ENCODE data around the gene RAD51. TPM values are rescaled to one million over a fixed set of nuclear protein-coding genes. Genes with fewer than 3 reads are reported as not detected.
A peak's percentile ranks its signal among the peaks of the same experiment; 100 is the strongest.

The RAD51 gene
- total and polyA plus RNA-seq, 9 of the 15 experiments (the other 6 are each of a cell fraction or from before 2014, with no cell fraction given): 16.0 to 63.8 (median 34.6) TPM

- TF ChIP-seq HINFP (tag; conservative IDR thresholded peaks at IDR 0.05; ENCODE audit: low read depth) (no peak), PCBP1 (IDR thresholded peaks at IDR 0.05; ENCODE audit: low read depth, low read length, poor library complexity, severe bottlenecking) (no peak), PATZ1 (CRISPR knock-in tag; IDR thresholded peaks at IDR 0.05; ENCODE audit: borderline replicate concordance) (no peak), YBX1 (IDR thresholded peaks at IDR 0.05) (no peak), ZNF212 (CRISPR knock-in tag; IDR thresholded peaks at IDR 0.05) (no peak), GATA2 (CRISPR knock-in tag; IDR thresholded peaks at IDR 0.05) (no peak), POLR3A (IDR thresholded peaks at IDR 0.05; ENCODE audit: borderline replicate concordance, extremely low read depth, insufficient read depth, insufficient read length) (no peak), PCBP2 (IDR thresholded peaks at IDR 0.05; ENCODE audit: low read depth, low read length, poor library complexity, severe bottlenecking) (no peak), BMI1 (IDR thresholded peaks at IDR 0.05; ENCODE audit: low read length) (no peak), THAP7 (CRISPR knock-in tag; IDR thresholded peaks at IDR 0.05) (no peak), NRF1 (conservative IDR thresholded peaks at IDR 0.05 in 1 of 2, IDR thresholded peaks at IDR 0.05 in 1 of 2) (peak; percentile 67 to 68), HDAC2 (IDR thresholded peaks at IDR 0.05) (no peak), MTF1 (CRISPR knock-in tag; IDR thresholded peaks at IDR 0.05; ENCODE audit: borderline replicate concordance) (no peak), XRCC5 (IDR thresholded peaks at IDR 0.05; ENCODE audit: low read depth, low read length) (peak; percentile 14; the same call in 1 of the 2 replicates), MAZ (CRISPR knock-in tag; conservative IDR thresholded peaks at IDR 0.05 in 1 of 2, IDR thresholded peaks at IDR 0.05 in 1 of 2) (no peak), ETV5 (CRISPR knock-in tag; IDR thresholded peaks at IDR 0.05; ENCODE audit: low read depth) (0 out of 2 replicates have a peak, but pooled peaks have one; percentile 20), FOSL1 (tag; conservative IDR thresholded peaks at IDR 0.05) (peak; percentile 88), ZFP30 (CRISPR knock-in tag; IDR thresholded peaks at IDR 0.05; ENCODE audit: borderline replicate concordance) (no peak), RCOR1 (IDR thresholded peaks at IDR 0.05; ENCODE audit: borderline replicate concordance in 1 of 2, low read depth in 2 of 2, low read length in 2 of 2) (peak in 1 of 2 experiments; percentile 27; a peak in 1 of 4 replicates), JUNB (CRISPR knock-in tag; conservative IDR thresholded peaks at IDR 0.05) (no peak), RAD21 (CRISPR knock-in tag; conservative IDR thresholded peaks at IDR 0.05 in 1 of 2, IDR thresholded peaks at IDR 0.05 in 1 of 2) (no peak), ARNT (IDR thresholded peaks at IDR 0.05) (no peak), TARDBP (IDR thresholded peaks at IDR 0.05) (no peak)
- TF ChIP-seq, protein P1, sequence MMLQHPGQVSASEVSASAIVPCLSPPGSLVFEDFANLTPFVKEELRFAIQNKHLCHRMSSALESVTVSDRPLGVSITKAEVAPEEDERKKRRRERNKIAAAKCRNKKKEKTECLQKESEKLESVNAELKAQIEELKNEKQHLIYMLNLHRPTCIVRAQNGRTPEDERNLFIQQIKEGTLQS (IDR thresholded peaks at IDR 0.05): peak; percentile 52; the same call in 1 of the 2 replicates
- TF ChIP-seq, protein P1 (CRISPR knock-in tag; conservative IDR thresholded peaks at IDR 0.05): no peak
These were observed 56.8 kb downstream of the RAD51 start (continued) for GRCh38 chr15:40751745-40752144.
